HepG2 (cell line): ENCODE measurements around the gene SYCE1. TPM values are rescaled to one million over a fixed set of nuclear protein-coding genes. Genes with fewer than 3 reads are reported as not detected.
"Not testable (repeated sequence)": the region's sequence is repeated elsewhere in the genome, so short reads cannot be mapped to it uniquely, and the experiment has no call there.

Experiments used
- ATAC-seq: fragments of 200-7000 bp; cut with Tn5 transposase; 3 replicates; pipeline ENCODE4 v1.9.1; 2020; ENCODE audit warnings: mild to moderate bottlenecking, moderate library complexity
- BruUV-seq: library from RNA; stranded (reverse); fragments of 400-500 nt; replicated peaks from 2 replicates; lab custom pipeline; 2021; lab: Mats Ljungman, UMichigan
- CTCF ChIA-PET: fragments of 300-600 bp; formaldehyde crosslinking; extraction: SDS; loops from one replicate; lab custom pipeline; 2021; ENCODE audit warnings: low total read pairs, inconsistent platforms, low intra/inter-chr PET ratio; lab: Yijun Ruan, JAX
- POLR2A ChIA-PET: fragments of 350-600 bp; sonication (Branson Sonifier 250); formaldehyde crosslinking; loops from one replicate; lab custom pipeline; 2020; ENCODE audit warnings: antibody characterized with exemption, inconsistent platforms; lab: Yijun Ruan, JAX
- DNase-seq: peaks from one replicate; pipeline ENCODE4 v3.0.0-alpha.2; 2015; ENCODE audit warnings: low spot score
- FAIRE-seq: peaks from 3 replicates; lab custom pipeline; 2011; peaks lifted over from hg19 to GRCh38; lab: Jason Lieb, UNC
- H2AFZ ChIP-seq: one replicate; pipeline ENCODE4 v1.6.1; 2011; ENCODE audit warnings: low read length, inconsistent platforms
- H3K27ac ChIP-seq: fragments of 300-600 bp; 3 replicates; pipeline ENCODE4 v1.8.0; 2011; ENCODE audit warnings: mixed run types, mild to moderate bottlenecking, mixed read lengths, low read length, inconsistent platforms; ENCODE audit not compliant: insufficient read depth; ENCODE audit errors: extremely low read length
- H3K27me3 ChIP-seq, 2 experiments: fragments of 200-600 bp in 1 of 2; 2 replicates in 1 of 2; 3 replicates in 1 of 2; pipeline versions ENCODE4 v1.6.0 to v1.8.0; 2011; ENCODE audit warnings: low read length in 2 of 2, mild to moderate bottlenecking in 2 of 2, moderate library complexity in 2 of 2, inconsistent platforms in 1 of 2; ENCODE audit not compliant: insufficient read depth in 2 of 2, control insufficient read depth in 1 of 2
- H3K36me3 ChIP-seq, 2 experiments: fragments of 200-600 bp in 1 of 2; replicated peaks in 1 of 2; 2 replicates in 1 of 2; 3 replicates in 1 of 2; pipeline versions ENCODE4 v1.5.1 to v1.8.0; 2011; ENCODE audit warnings: low read length in 2 of 2, inconsistent platforms in 1 of 2; ENCODE audit not compliant: insufficient read depth in 2 of 2, control insufficient read depth in 1 of 2
- H3K4me1 ChIP-seq: 2 replicates; pipeline ENCODE4 v1.5.1; 2012; ENCODE audit warnings: low read length, inconsistent platforms; ENCODE audit not compliant: insufficient read depth
- H3K4me2 ChIP-seq: 2 replicates; pipeline ENCODE4 v1.6.0; 2011; ENCODE audit warnings: low read depth, low read length, inconsistent platforms
- H3K4me3 ChIP-seq, 3 experiments: fragments of 200-600 bp in 1 of 3; sonication (generic), shearing (Covaris generic) in 1 of 3; replicated peaks in 1 of 3; 2 replicates each; pipeline ENCODE4 v1.5.1; 2011 to 2016; ENCODE audit warnings: low read length in 3 of 3, inconsistent platforms in 2 of 3, low read depth in 2 of 3, mild to moderate bottlenecking in 2 of 3, control low read depth in 1 of 3, mixed read lengths in 1 of 3; ENCODE audit not compliant: insufficient read depth in 1 of 3
- H3K79me2 ChIP-seq: one replicate; pipeline ENCODE4 v1.6.1; 2011; ENCODE audit warnings: low read length, inconsistent platforms; ENCODE audit not compliant: insufficient read depth
- H3K9ac ChIP-seq: 2 replicates; pipeline ENCODE4 v1.6.0; 2011; ENCODE audit warnings: mild to moderate bottlenecking, low read depth, low read length, inconsistent platforms; ENCODE audit not compliant: insufficient read depth
- H3K9me3 ChIP-seq: 2 replicates; pipeline ENCODE4 v1.5.1; 2012; ENCODE audit warnings: mild to moderate bottlenecking, low read length
- H4K20me1 ChIP-seq: 2 replicates; pipeline ENCODE4 v1.6.0; 2011; ENCODE audit warnings: inconsistent platforms, mild to moderate bottlenecking, low read length, moderate library complexity; ENCODE audit not compliant: insufficient read depth
- ZFP82 ChIP-seq: sonication (generic); formaldehyde crosslinking; IDR thresholded peaks from 2 replicates; pipeline ENCODE4 v1.5.1; 2020; ENCODE audit warnings: mild to moderate bottlenecking, missing genetic modification reagents, borderline replicate concordance
- WGBS: methylation state at CpG from one replicate; pipeline ENCODE4 v1.1.6; 2017; ENCODE audit warnings: low lambda C conversion rate; 5-methylcytosine and 5-hydroxymethylcytosine counted together
- in situ Hi-C: cut with HindIII; loops from 2 replicates; pipeline ENCODE4 v1.10.0; 2017; ENCODE audit warnings: low pct_unique_long_range_greater_than_20kb; ENCODE audit not compliant: extremely low pct_ligation_motif_present
- intact Hi-C: fragments of 100-400 bp; cut with micrococcal nuclease; formaldehyde crosslinking; loops from one replicate; pipeline ENCODE4 v1.10.0; 2022; ENCODE audit not compliant: unreplicated experiment
- polyA plus RNA-seq, 8 experiments: library from polyadenylated mRNA; depleted of rRNA in 3 of 8; stranded (reverse) in 7 of 8; unstranded in 1 of 8; fragments of >200 nt; fragmentation: Illumina TruSeq in 4 of 8; extraction: Trizol in 4 of 8; gene quantifications; 2 replicates each; pipeline versions ENCODE4 v1.2.1 to v1.2.3, GENCODE V29; 2011 to 2016; ENCODE audit warnings: low read depth in 4 of 8, missing spikeins in 1 of 8, mixed read lengths in 1 of 8; ENCODE audit not compliant: insufficient read depth in 1 of 8
- total RNA-seq, 5 experiments: library from RNA; depleted of rRNA; stranded (reverse); fragments of >200 nt; fragmentation: Illumina TruSeq; extraction: Trizol; gene quantifications; 2 replicates each; pipeline ENCODE4 v1.2.3, GENCODE V29; 2016; ENCODE audit warnings: low read depth in 1 of 5

The SYCE1 gene
- total and polyA plus RNA-seq, 2 of the 13 experiments (the other 11 are each of a cell fraction or from before 2014, with no cell fraction given) = not detected

DNA sequence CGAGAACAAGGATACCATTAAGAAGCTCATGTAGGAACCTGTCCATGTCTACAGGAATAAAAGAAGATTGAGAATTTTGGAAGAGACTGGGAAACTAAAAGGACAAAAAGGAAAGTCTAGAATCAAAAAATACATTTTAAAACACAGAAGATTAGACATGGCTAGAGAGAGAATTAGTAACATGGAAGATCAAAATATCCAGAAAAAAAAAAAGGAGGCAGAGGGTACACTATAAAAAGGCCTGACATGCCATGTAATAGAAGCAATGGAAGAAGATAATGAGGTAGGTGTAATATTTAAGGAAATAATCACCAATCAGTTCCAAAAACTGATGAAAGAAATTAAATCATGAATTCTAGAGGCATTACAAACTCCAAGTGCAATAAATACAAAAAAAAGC, 8.1 kb upstream of the SYCE1 start:
- DNase-seq, CTCF ChIA-PET, H3K4me1 ChIP-seq, H3K4me3 ChIP-seq, H4K20me1 ChIP-seq, intact Hi-C loops, H3K9ac ChIP-seq, H2AFZ ChIP-seq, H3K27me3 ChIP-seq, H3K9me3 ChIP-seq, H3K36me3 ChIP-seq, POLR2A ChIA-PET, H3K27ac ChIP-seq, ATAC-seq, H3K4me2 ChIP-seq, H3K79me2 ChIP-seq, BruUV-seq: not testable (repeated sequence)
- in situ Hi-C loops = loop anchor here (5.0 kb wide), 1 partner anchor 151 kb away; the partner anchor contains the start of gene SPRN
- peak; percentile 15 for FAIRE-seq
- TF ChIP-seq ZFP82 (CRISPR knock-in tag) = peak; percentile 68; the same call in 1 of the 2 replicates
- whole genome bisulfite sequencing = 39% methylated on average over 1 of the region's 1 CpG

DNA sequence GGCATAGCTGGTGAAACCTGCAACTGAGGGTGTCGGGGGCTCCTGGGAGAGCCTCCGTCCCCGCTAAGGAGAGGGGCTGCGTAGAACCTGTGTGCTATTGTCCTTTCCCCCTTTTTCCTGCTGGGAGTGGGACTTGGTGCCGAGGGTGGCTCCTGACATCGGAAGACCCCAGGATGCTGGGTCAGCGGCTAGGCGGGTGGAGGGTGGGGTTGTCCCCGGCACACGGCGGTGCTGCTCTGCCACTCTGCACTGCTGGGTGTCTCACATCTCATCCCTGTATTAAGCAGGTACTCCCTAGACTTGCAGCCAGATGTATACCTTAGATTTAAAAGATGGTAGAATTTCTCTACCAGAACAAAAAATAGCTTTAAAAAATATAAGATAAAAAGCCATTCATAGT, 6.7 kb upstream of the SYCE1 start:
- in situ Hi-C loops = loop anchor here (5.0 kb wide), 1 partner anchor 150 kb away; the partner anchor contains the start of gene SPRN
- BruUV-seq, H4K20me1 ChIP-seq, CTCF ChIA-PET, H3K79me2 ChIP-seq, H3K27me3 ChIP-seq, H3K36me3 ChIP-seq, H3K27ac ChIP-seq, intact Hi-C loops, H3K9ac ChIP-seq, H3K4me2 ChIP-seq, POLR2A ChIA-PET, H3K4me1 ChIP-seq, H3K9me3 ChIP-seq, H2AFZ ChIP-seq, H3K4me3 ChIP-seq, FAIRE-seq, DNase-seq, ATAC-seq: not testable (repeated sequence)
- WGBS = 63% methylated on average over 11 of the region's 11 CpGs

DNA sequence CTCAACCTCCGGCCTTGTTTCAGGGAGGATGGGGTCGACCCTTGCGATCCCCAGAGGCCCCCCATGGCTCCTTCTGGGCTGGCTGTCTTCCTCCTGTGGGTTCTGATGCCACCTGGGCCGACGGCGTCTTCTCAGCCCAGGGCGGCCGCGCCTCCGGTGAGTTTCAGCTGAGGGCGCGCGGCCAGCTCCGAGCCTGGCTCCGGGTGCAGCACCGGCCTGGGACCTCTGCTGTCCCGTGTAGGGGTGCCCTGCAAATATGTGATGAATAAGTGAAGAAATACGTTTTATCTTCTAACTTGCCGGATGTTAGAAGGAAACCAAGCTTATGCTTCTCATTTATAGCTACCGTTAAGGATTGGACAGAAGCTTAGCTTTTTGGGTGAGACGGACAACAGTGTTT, 4.4 kb upstream of the SYCE1 start:
- CTCF ChIA-PET, H3K4me2 ChIP-seq, H3K9ac ChIP-seq, BruUV-seq, FAIRE-seq, H3K4me1 ChIP-seq, H3K79me2 ChIP-seq, POLR2A ChIA-PET, H3K4me3 ChIP-seq, H3K36me3 ChIP-seq, H3K27me3 ChIP-seq, H3K27ac ChIP-seq, intact Hi-C loops, DNase-seq, H4K20me1 ChIP-seq, H3K9me3 ChIP-seq, H2AFZ ChIP-seq: not testable (repeated sequence)
- in situ Hi-C loops = loop anchor here (5.0 kb wide), 1 partner anchor 148 kb away; the partner anchor contains the start of gene SPRN
- peak; percentile 32 for ATAC-seq
- 84% methylated on average over 13 of the region's 21 CpGs for WGBS

DNA sequence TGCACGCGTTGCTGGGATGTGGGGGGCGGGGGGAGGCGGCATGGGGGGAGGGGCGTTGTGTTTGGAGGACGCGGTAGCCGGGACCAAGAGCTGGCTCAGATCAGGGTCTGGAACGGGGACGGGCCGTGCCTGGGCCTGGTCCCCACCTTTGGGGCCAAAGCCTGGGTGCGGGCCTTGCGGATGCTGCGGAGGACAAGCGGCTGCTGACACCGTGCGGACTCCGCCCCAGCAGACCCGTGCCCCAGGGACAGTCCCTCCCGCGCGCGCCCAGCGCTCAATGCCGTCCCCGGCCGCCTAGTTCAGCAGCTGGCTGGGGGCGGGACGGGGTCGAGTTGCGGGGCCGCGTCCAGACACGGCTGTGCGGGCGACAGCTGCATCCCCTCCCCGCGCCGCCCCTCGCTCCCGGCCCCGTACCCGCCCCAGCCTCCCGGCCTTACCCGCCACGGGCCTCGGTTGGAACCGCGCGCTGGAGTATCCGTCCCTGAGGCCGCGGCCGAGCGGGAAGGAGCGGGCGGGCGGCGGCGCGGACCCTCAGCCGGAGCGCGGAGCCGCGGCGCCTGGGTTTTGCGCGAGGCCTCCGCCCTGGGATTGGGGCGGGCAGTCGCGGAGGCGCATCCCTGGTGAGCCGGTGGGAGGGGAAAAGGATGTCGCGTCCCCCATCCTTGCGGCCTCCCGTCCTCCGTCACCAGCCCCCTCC, 3.6 kb upstream of the SYCE1 start:
- H4K20me1 ChIP-seq, H3K79me2 ChIP-seq, POLR2A ChIA-PET, H3K4me3 ChIP-seq, H3K9me3 ChIP-seq, H3K9ac ChIP-seq, H2AFZ ChIP-seq, DNase-seq, intact Hi-C loops, H3K4me1 ChIP-seq, in situ Hi-C loops, H3K4me2 ChIP-seq, H3K36me3 ChIP-seq, CTCF ChIA-PET, FAIRE-seq, H3K27me3 ChIP-seq, BruUV-seq, H3K27ac ChIP-seq: not testable (repeated sequence)
- peak; percentile 68 for ATAC-seq
- 100% methylated on average over 1 of the region's 80 CpGs for WGBS
